ENCODE results near the gene RNASE11.
"Not testable (repeated sequence)": the region's sequence is repeated elsewhere in the genome, so short reads cannot be mapped to it uniquely, and the experiment has no call there.

RNASE11 gene

GRCh38 chr14:20613094-20614037 is 25.6 kb upstream of the RNASE11 start:
- DNase-seq: peak; percentile 91 to 98

DNA sequence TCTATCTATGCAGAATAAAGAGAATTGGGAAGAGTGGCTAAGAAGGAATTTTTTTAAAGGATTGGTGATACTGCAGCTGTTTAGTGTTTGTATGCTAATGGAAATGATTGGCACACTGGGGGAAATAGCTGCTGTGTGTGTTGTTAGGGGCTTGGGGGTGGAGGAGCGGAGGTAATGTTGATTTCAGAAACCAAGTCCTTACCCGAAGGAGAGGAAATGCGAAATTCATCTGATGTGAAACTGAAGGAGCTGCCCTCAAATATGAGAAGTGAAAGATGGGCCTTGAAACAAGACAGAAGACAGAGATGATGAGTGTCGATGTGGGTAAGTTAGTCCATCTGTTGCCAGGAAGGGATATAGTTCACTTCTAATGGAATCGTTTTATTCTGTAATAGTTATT is 24.6 kb upstream of the RNASE11 start:
- DNase-seq: no peak

DNA sequence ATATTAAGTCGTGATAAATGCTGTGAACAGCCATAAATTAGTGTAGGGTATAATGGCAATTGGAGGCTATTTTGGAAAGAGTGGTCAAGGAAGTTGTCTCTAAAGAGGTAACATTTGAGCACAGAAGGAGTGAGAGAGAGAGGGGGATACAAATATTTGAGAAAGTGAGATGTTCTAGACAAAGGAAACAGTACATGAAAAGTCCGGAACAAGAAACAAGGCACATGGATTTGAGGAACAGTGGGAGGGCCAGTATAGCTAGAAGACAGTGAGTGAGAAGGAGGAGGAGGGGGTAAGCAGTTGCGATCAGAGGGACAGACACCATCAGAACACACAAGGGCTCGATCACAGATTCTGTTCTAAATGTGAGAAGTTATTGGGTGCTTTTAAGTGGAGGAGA is 23.5 kb upstream of the RNASE11 start:
- DNase-seq: no peak

GRCh38 chr14:20610002-20610765 is 22.4 kb upstream of the RNASE11 start:
- DNase-seq: peak; percentile 57 to 82

- DNase-seq: peak; percentile 78 to 89
Measured at GRCh38 chr14:20609215-20610001, 21.6 kb upstream of the RNASE11 start.

DNA sequence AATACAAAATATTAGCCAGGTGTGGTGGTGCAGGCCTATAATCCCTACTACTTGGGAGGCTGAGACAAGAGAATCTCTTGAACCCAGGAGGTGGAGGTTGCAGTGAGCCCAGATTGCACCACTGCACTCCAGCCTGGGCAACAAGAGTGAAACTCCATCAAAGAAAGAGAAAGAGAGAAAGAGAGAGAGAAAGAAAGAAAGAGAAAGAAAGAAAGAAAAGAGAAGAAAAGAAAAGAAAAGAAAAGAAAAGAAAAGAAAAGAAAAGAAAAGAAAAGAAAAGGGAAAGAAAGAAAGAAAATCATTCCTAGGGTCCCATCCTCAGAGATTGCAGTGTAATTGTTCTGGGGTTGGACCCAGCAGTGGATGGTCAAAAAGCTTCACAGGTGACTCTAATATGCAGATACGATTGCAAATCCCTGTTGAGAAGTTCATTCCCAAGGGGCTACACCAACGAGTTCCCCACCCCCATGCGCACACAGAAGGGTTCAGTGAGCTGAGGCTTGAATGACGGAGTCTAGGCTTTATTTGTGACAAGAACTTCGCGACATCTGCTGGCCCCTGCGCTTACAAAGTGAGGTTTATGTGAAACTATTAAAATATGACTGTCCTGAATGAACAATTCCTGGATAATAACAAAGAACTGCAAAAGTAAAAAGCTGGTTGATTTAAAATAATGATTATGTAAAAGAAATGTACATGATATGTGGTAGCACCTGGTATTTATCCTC is 20.7 kb upstream of the RNASE11 start:
- peak; percentile 8 to 58 for DNase-seq

DNA sequence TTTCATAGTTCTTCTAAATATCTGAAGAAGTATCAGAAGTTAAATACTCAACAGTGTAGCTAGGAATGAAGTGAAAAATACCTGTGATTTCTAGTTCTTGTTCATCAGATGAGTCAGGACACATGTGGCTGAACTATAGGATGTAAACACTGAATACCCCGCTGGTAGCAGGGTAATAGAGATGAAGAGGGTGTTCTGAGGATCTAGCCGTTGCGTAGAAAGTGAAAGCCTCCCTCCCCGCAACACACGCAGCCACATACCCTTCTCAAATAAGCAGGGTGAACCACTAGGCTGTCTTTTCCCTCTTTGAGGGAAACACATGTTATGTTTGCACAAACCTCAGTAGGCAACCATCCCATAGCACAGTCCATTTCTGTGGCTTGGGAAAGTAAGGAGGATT is 19.8 kb upstream of the RNASE11 start:
- DNase-seq: no peak

GRCh38 chr14:20606902-20607242 is 19.1 kb upstream of the RNASE11 start:
- no peak for DNase-seq

DNA sequence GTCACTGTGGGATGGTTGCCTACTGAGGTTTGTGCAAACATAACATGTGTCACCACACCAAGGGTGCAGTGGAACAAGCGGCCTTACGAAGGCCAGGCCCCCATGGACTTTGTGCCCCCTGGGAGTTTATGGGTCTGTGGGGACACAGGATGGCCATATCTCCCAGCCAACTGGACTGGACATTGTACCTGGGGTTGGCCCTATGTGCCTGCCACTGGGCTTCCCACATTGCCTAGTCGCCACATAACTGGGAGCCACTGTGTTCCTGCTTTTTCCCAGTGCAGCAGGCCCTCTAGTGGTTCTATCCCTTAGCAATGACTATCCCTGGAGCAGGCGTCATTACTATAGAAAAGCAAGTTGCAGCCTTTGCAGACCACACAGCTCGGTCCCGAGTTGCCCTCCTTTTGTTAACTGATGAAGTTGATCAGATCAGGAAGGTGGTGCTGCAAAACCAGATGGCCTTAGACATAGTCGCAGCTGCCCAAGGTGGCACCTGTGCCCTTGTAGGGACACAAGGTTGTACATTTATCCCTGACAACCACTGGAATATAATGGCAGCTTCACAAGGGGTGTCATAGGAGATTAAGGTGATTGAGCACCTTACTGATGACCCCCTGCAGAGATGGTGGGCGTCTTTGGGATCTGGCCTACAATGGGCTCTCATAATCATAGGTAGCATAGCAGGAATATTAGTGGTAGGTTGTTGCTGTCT is 18.5 kb upstream of the RNASE11 start:
- peak in 1 of 2 experiments; percentile 70 for DNase-seq

DNA sequence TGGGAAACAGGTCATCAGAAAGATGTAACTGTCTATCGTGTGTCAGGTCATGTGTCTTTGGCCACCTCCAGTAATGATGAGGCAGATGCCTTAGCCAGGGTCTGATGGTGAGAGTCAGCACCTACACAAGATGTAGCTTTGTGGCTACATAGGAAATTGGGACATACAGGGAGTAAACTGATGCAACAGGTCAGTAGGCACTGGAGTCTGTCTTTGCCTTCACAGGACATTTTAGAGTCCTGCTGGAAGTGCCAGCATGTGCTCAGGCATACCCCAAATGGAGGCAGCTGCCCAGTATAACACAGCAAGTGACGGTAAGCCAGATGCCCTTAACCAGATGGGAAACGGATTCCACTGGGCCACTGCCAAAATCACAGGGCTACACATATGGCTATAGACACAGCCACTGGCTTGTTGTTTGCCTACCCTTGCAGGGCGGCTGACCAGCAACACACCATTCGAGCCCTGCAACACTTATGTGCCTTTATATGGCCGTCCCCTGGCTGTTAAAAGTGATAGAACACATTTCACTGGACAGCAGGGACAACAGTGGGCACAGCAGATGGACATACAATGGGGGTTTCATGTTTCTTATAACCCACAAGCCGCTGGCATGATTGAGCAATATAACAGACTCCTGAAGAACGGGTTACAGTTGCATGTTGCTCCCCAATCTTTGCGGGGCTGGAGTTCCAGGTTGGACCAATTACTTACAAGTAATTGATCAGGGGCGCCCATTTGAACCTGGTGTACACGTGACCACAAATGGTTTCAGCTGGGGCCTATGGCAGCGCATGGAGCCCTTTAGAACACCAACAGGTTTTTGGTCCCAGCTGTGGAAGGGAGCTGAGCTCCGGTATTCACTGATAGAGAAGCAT is 16.3 kb upstream of the RNASE11 start:
- DNase-seq: no peak

DNA sequence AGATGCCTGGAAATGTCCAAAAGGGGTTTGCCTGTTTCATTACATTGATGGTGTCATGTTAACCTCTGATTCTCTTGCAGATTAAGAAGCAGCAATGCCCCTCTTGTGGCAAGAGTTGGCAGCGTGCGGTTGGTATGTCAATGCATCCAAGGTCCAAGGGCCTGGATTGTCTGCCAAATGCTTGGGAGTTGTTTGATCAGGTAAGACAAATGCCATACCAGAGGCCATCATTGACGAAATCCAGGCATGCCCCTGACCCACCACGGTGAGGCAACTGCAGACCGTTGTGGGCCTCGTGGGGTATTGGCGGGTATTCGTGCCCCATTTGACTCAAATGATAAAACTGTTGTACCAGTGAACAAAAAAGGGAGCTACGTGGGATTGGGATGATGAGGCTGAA is 14.8 kb upstream of the RNASE11 start:
- no peak for DNase-seq

- no peak for DNase-seq
Measured at GRCh38 chr14:20601522-20601921, 13.7 kb upstream of the RNASE11 start.

DNA sequence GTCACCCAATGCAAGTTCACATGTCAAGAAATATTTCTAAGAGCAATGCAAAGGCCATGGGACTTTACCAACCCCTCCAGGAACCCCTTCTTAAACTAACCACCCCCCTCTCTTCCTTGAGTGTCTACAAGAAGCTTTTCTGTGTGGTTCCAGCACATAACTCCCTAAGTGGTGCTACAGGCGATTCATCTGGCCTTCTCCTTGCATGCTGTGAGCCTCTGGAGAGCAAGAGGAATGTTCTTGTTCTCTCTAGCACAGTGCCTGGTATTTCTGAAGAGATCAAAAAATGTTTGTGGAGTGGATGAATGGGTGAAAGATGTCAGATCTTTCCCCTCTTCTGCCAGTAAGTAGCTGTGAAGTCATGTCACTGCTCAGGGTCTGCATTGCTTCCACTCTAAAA is 9.3 kb upstream of the RNASE11 start:
- no peak for DNase-seq

- DNase-seq: not testable (repeated sequence)
Measured at GRCh38 chr14:20595726-20596125, 7.9 kb upstream of the RNASE11 start.

GRCh38 chr14:20592574-20592973 is 4.8 kb upstream of the RNASE11 start:
- no peak for DNase-seq

DNA sequence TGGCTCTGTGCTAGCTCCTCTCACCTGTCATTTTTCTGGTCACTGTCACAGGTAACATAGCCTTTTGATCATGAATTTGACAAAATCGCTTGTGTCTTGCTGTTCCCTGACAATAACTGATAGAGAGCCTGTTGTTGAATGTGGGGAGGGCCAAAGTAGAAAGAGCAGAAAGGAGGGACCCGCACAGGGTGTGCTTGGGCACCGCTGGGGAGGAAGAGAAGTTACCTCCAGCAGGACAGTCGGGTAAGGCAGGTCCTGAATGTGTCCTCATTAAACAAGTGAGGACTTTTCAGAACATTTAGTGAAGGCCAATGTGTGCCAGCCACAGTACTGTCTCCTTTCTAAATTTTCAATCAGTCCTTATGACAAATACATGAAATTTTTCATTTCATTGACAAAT is 3.4 kb upstream of the RNASE11 start, which contains the start of gene RNASE12:
Gene RNASE12 (minus strand): TSS at position 142 of the 400 bp plus-strand sequence. CDS start 653 bp downstream, outside the sequence.
- no peak for DNase-seq

GRCh38 chr14:20583908-20584307 is 3.9 kb downstream of the RNASE11 start:
- no peak for DNase-seq

GRCh38 chr14:20583142-20583541 is 4.7 kb downstream of the RNASE11 start:
- DNase-seq: no peak

DNA sequence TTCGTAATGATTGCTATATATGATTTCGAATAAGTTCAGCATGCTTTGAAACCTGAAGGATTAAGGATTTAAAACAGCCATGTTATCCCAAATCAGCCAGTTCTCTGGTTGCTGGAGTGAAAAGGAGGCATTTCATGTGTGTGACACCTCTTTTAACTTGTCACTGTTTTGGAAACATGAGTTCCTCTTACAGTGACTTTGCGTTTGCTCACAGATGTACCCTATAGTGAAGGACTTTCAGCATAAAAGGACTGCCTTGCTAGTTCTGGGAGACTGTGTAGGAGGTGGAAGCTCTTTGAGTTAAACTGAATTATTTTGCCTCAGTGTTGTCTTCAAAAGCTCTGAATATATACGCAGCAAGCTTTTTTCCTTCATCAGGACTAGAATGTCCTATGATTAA is 7.6 kb downstream of the RNASE11 start:
- DNase-seq: no peak

DNA sequence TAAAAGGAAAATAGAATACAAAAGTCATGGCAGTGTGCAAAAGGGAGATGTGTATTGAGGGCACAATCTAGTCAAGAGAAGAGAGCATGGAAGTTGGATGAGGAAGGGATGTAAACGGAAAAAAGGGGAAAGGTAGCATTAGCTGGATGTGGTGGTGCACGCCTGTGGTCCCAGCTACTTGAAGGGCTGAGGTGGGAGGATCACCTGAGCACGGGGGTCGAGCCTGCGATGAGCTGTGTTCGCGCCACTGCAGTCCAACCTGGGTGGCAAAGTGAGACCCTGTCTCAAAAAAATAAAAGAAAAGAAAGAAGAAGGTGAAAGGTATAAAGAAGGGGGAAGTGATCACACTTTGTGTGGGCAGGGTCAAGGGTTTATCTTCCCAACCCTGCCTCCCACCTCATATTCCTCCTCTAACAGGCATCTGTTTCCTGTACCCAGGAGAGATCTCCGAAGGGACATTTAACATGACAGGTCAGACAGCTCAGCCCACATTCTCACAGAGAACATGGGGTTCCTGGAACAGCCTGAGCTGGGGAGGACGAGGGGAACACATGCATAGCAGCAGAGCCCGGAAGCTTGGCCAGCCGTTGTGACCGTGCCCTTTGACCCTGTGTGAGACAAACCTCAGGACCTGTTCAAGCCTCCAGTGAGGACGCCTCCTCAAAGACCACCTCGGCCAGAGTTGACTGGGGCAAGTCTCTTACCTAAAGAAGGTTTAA is 8.9 kb downstream of the RNASE11 start:
- DNase-seq: no peak
